ENCODE measurements around the gene MTUS2. TPM values are rescaled to one million over a fixed set of nuclear protein-coding genes. Genes with fewer than 3 reads are reported as not detected.

Gene MTUS2
- total and polyA plus RNA-seq, 2 of the 8 experiments (the other 6 are each of a cell fraction or from before 2014, with no cell fraction given): 0.18 to 0.80 TPM

DNA sequence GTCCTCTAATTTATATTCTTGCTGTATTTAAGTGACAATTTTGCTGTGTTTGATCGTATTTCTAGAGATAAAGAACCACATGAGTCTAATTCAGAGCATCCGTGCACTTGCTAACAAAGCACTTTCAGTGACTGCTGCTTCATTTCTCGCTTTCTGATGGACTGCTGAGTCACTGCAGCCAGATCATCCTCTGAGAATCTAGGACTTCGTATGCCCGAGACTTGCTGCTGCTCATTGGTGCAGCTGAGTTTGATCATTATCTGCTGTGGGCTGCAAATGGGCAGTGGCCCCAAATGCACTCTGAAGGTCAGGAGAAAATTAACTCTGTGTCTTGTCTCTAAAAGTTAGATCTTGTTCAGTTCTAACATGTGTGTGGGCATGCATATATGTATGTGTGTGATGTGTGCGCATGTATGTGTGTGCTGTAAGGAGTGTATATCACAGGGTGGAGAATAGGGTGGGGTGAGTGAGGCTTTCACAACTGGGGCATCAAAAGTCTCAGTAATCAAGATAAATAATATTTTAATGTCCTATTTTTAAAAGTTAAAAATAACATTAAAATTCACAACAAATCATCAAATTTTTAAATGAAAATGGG, 342.6 kb downstream of the MTUS2 start:
- TF ChIP-seq BACH1 (IDR thresholded peaks at IDR 0.05; ENCODE audit: low read length) (0 out of 2 replicates have a peak, but pooled peaks have one; percentile 21), SP1 (IDR thresholded peaks at IDR 0.05; ENCODE audit: low read depth, low read length) (no peak)

More for the DNA sequence above, 342.6 kb downstream of the MTUS2 start:
- Histone ChIP-seq H3K23me2 (ENCODE audit: low read depth, low read length) (no peaks in the 10 kb centered on the region), H2BK5ac (ENCODE audit: low read depth, low read length) (no peak overlapping the region), H3K9ac (replicated peaks in 1 of 4; ENCODE audit: extremely low read depth in 1 of 4, low read depth in 3 of 4, low read length in 3 of 4) (no peak overlapping the region), H3K23ac (ENCODE audit: insufficient read length) (no peak overlapping the region), H3K27me3 (replicated peaks in 1 of 4; ENCODE audit: control insufficient read depth in 3 of 4, extremely low read depth in 1 of 4, insufficient read depth in 3 of 4, low read length in 3 of 4) (no peaks in the 10 kb centered on the region), H2BK15ac (ENCODE audit: low read length) (no peak overlapping the region), H2AK5ac (ENCODE audit: low read depth, low read length) (no peak overlapping the region), H2BK12ac (ENCODE audit: low read depth, low read length) (no peak overlapping the region), H3K4me2 (ENCODE audit: insufficient read depth in 1 of 2, low read depth in 2 of 2, low read length in 2 of 2) (no peak overlapping the region), H3K4ac (replicated peaks; ENCODE audit: insufficient read length, low read depth, low read length) (no peak overlapping the region), H3K79me1 (ENCODE audit: low read depth, low read length) (no peaks in the 10 kb centered on the region), H3K18ac (ENCODE audit: extremely low read depth, low read length) (no peak overlapping the region), H3K27ac (ENCODE audit: low read depth, low read length) (no peak overlapping the region), H3K79me2 (ENCODE audit: control insufficient read depth in 1 of 2, insufficient read depth in 2 of 2, low read length in 2 of 2) (no peaks in the 10 kb centered on the region), H3K14ac (ENCODE audit: insufficient read length) (no peak overlapping the region), H3K9me3 (ENCODE audit: insufficient read depth in 2 of 2, low read depth in 1 of 2, low read length in 1 of 2) (no peaks in the 10 kb centered on the region), H2BK20ac (ENCODE audit: low read length) (no peak overlapping the region), H4K5ac (ENCODE audit: insufficient read length, low read depth, low read length) (no peak overlapping the region), H4K91ac (replicated peaks; ENCODE audit: insufficient read length, low read length) (no peak overlapping the region), H3K4me1 (replicated peaks in 1 of 4; ENCODE audit: control insufficient read depth in 3 of 4, insufficient read depth in 4 of 4, low read length in 3 of 4) (no peaks in the 10 kb centered on the region), H2AFZ (ENCODE audit: low read length) (no peak overlapping the region), H3K56ac (replicated peaks; ENCODE audit: insufficient read length, low read depth, low read length) (no peak overlapping the region), H4K8ac (ENCODE audit: extremely low read depth, insufficient read depth, low read length) (no peak overlapping the region), H3K4me3 (ENCODE audit: extremely low read depth in 1 of 4, insufficient read depth in 2 of 4, low read depth in 3 of 4, low read length in 4 of 4) (no peak overlapping the region), H3K36me3 (ENCODE audit: control insufficient read depth in 2 of 4, insufficient read depth in 4 of 4, low read length in 3 of 4) (no peaks in the 10 kb centered on the region), H4K20me1 (replicated peaks in 1 of 2; ENCODE audit: control insufficient read depth in 1 of 2, insufficient read depth in 2 of 2, low read length in 2 of 2) (no peaks in the 10 kb centered on the region), H2BK120ac (replicated peaks; ENCODE audit: low read depth, low read length) (no peak overlapping the region)
- ChIA-PET CTCF (ENCODE audit: partially characterized antibody) (no interaction called here), POLR2A (ENCODE audit: partially characterized antibody) (no interaction called here)
- WGBS, 2 experiments (ENCODE audit: extremely low coverage in 1 of 2, insufficient coverage in 1 of 2, insufficient read length in 1 of 2, insufficient replicate concordance in 2 of 2, low coverage in 1 of 2, low lambda C conversion rate in 2 of 2, missing lambda C conversion rate in 1 of 2): 73% methylated on average over 6 of the region's 6 CpGs; no CpG with 5 or more reads in 1 of the 2 experiments
- FAIRE-seq: no peak
- DNase-seq (ENCODE audit: low read depth in 1 of 2, low spot score in 2 of 2): no peak
